Measurements from ENCODE around the gene PRKCSH. TPM values are rescaled to one million over a fixed set of nuclear protein-coding genes. Genes with fewer than 3 reads are reported as not detected.

The PRKCSH gene
- total RNA-seq, 4 donors from 2014 or later = 45.0 to 109 (median 76.1) TPM

GRCh38 chr19:11448923-11449554 is 13.6 kb downstream of the PRKCSH start:
- TF ChIP-seq CTCF (IDR thresholded peaks at IDR 0.05; ENCODE audit: low read depth) = no peak

- no peak for TF ChIP-seq CTCF (IDR thresholded peaks at IDR 0.05; ENCODE audit: low read depth)
Measured at GRCh38 chr19:11450570-11451326, 15.3 kb downstream of the PRKCSH start.

- TF ChIP-seq CTCF (IDR thresholded peaks at IDR 0.05; ENCODE audit: low read depth) = no peak
Measured at GRCh38 chr19:11451327-11451870, 16.0 kb downstream of the PRKCSH start.

GRCh38 chr19:11451871-11452619 is 16.6 kb downstream of the PRKCSH start:
- no peak for TF ChIP-seq CTCF (IDR thresholded peaks at IDR 0.05; ENCODE audit: low read depth)

- no peak for TF ChIP-seq CTCF (IDR thresholded peaks at IDR 0.05; ENCODE audit: low read depth)
Measured at GRCh38 chr19:11452620-11453310, 17.3 kb downstream of the PRKCSH start.

- no peak for TF ChIP-seq CTCF (IDR thresholded peaks at IDR 0.05; ENCODE audit: low read depth)
Measured at GRCh38 chr19:11453468-11454341, 18.3 kb downstream of the PRKCSH start.

All from subcutaneous adipose tissue (tissue), 4 donors.